Measurements from ENCODE around the gene GFAP. TPM values are rescaled to one million over a fixed set of nuclear protein-coding genes. Genes with fewer than 3 reads are reported as not detected.

GFAP gene
- total RNA-seq, 2 experiments from 2014 or later: not detected

DNA sequence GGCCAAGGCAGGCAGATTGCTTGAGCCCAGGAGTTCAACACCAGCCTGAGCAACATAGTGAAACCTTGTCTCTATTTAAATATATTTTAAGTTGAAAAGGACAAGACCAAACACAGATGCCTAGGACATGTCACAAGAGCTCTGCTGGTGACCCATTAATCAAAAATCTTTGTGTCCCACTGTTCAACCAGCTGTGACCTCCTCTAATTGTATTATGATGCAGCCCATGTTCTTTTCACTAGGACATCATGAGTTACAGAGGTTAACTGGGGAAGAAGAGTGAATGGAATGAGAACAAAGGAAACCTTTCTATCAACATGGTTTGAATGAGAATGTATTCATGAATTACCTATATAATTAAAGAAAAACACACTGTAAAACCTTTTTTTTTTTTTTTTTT, 23.1 kb downstream of the GFAP start:
- no peak for DNase-seq
- H3K27ac ChIP-seq (ENCODE audit: low read depth in 1 of 2, low read length in 2 of 2): no peak overlapping the region
- intact Hi-C loops (cut with DNase I, micrococcal nuclease): no loop called here
- peaks cover 38% of the 10 kb centered on the region for H3K36me3 ChIP-seq (ENCODE audit: insufficient read depth, low read length)
- no peak for ATAC-seq (ENCODE audit: poor library complexity)
- Mint-ChIP-seq H3K4me1 (ENCODE audit: low read depth) (peaks cover 23% of the 10 kb centered on the region), H3K27me3 (no peaks in the 10 kb centered on the region), H3K36me3 (ENCODE audit: low read depth) (peaks cover 48% of the 10 kb centered on the region), H3K27ac (no peak overlapping the region), H3K4me3 (no peak overlapping the region), H3K9me3 (no peaks in the 10 kb centered on the region)
- H3K27me3 ChIP-seq (ENCODE audit: control insufficient read depth in 1 of 2, insufficient read depth in 2 of 2, low read length in 2 of 2): no peaks in the 10 kb centered on the region
- H3K4me3 ChIP-seq (ENCODE audit: low read length): no peak overlapping the region
- ChIA-PET POLR2A (no interaction called here), CTCF (no interaction called here)
- H3K4me1 ChIP-seq (ENCODE audit: insufficient read depth, low read length): peaks cover 30% of the 10 kb centered on the region
- H3K9me3 ChIP-seq (ENCODE audit: control insufficient read depth in 1 of 2, insufficient read depth in 1 of 2, low read length in 2 of 2): no peaks in the 10 kb centered on the region
- TF ChIP-seq, protein P1, sequence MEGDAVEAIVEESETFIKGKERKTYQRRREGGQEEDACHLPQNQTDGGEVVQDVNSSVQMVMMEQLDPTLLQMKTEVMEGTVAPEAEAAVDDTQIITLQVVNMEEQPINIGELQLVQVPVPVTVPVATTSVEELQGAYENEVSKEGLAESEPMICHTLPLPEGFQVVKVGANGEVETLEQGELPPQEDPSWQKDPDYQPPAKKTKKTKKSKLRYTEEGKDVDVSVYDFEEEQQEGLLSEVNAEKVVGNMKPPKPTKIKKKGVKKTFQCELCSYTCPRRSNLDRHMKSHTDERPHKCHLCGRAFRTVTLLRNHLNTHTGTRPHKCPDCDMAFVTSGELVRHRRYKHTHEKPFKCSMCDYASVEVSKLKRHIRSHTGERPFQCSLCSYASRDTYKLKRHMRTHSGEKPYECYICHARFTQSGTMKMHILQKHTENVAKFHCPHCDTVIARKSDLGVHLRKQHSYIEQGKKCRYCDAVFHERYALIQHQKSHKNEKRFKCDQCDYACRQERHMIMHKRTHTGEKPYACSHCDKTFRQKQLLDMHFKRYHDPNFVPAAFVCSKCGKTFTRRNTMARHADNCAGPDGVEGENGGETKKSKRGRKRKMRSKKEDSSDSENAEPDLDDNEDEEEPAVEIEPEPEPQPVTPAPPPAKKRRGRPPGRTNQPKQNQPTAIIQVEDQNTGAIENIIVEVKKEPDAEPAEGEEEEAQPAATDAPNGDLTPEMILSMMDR (IDR thresholded peaks at IDR 0.05): no peak

DNA sequence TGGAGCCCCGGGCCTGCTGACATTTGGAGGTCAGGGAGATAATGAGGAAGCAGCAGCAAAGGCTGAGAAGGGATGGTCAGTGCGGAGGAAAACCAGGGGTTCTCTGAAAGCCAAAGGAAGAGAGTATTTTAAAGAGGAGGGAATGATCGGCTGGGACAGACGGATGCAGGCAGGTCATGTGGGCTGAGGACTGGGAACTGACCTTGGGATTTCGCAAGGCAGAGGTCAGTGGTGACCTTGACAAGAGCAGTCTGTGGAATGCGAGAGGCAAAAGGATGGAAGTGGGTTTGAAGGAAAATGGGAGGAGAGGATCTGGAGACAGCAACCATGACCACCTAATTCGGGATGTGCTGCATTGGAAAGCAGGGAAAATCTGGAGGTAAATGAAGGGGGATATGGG, 26.3 kb downstream of the GFAP start:
- DNase-seq (no peak), ATAC-seq (ENCODE audit: poor library complexity) (no peak)
- TF ChIP-seq, protein P1 (IDR thresholded peaks at IDR 0.05): no peak
- CTCF ChIA-PET: no interaction called here
- H3K4me3 Mint-ChIP-seq: no peak overlapping the region
- H3K4me3 ChIP-seq (ENCODE audit: low read length): no peak overlapping the region
- no peak overlapping the region for H3K27ac Mint-ChIP-seq
- intact Hi-C loops (cut with DNase I, micrococcal nuclease): no loop called here
- H3K9me3 ChIP-seq (ENCODE audit: control insufficient read depth in 1 of 2, insufficient read depth in 1 of 2, low read length in 2 of 2): no peaks in the 10 kb centered on the region
- peaks cover 59% of the 10 kb centered on the region for H3K36me3 ChIP-seq (ENCODE audit: insufficient read depth, low read length)
- POLR2A ChIA-PET: interaction anchor here (1.1 kb wide), 1 partner anchor 10 kb away, joined by 4 read pairs; the partner anchor contains the start of gene EFTUD2
- H3K4me1 Mint-ChIP-seq (ENCODE audit: low read depth): peaks cover 7% of the 10 kb centered on the region
- H3K9me3 Mint-ChIP-seq: no peaks in the 10 kb centered on the region
- peaks cover 50% of the 10 kb centered on the region for H3K36me3 Mint-ChIP-seq (ENCODE audit: low read depth)
- H3K27ac ChIP-seq (ENCODE audit: low read depth in 1 of 2, low read length in 2 of 2): peak overlapping the region in 1 of 2 donors; percentile 23
- no peaks in the 10 kb centered on the region for H3K27me3 Mint-ChIP-seq
- peaks cover 28% of the 10 kb centered on the region for H3K4me1 ChIP-seq (ENCODE audit: insufficient read depth, low read length)
- no peaks in the 10 kb centered on the region for H3K27me3 ChIP-seq (ENCODE audit: control insufficient read depth in 1 of 2, insufficient read depth in 2 of 2, low read length in 2 of 2)

DNA sequence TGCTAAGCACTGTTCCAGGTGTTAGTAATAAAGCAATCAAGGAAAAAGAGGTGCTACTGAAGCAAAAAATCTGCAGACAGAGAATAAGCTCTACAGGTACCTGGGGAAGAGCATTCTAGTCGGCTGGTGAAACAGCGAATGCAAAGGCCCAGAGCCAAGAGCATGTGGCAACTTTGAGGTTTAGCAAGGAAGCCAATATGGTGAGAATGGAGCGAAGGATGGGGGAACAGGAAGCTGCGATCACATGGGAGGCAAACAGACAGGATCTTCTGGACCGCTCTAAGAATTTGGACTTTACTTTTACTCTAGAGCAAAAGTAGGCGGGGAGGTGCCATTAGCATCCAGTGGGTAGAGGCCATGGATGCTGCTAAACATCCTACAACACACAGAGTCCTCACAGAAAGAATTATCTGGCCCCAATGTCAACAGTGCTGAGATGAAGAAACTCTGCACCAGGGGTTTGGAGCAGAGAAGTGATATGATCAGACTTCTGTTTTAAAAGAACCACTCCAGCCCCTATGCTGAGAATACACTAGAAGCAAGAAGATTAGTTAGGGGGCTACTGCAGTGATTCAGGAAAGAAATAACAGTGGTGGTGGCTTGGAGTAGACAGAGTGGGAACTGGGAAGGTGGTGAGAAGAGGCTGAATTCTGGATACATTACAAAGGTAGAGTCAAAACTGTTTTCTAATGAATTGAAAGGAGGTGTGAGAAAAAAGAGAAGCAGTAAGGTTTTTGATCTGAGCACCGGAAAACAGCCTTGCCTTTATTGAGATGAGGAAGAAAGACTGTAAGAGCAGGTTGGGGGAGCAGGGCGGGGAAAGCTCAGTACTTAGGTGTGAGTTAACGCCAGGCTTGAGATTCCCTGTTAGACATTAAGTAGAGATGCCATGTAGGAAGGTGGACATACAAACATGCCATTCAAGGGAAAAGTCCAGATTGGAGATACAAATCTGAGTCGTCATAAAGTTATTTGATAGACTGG, 27.0 kb downstream of the GFAP start:
- H3K9me3 Mint-ChIP-seq: no peaks in the 10 kb centered on the region
- Histone ChIP-seq H3K4me3 (ENCODE audit: low read length) (no peak overlapping the region), H3K36me3 (ENCODE audit: insufficient read depth, low read length) (peaks cover 63% of the 10 kb centered on the region), H3K9me3 (ENCODE audit: control insufficient read depth in 1 of 2, insufficient read depth in 1 of 2, low read length in 2 of 2) (no peaks in the 10 kb centered on the region), H3K27ac (ENCODE audit: low read depth in 1 of 2, low read length in 2 of 2) (peak overlapping the region; percentile 23), H3K27me3 (ENCODE audit: control insufficient read depth in 1 of 2, insufficient read depth in 2 of 2, low read length in 2 of 2) (no peaks in the 10 kb centered on the region), H3K4me1 (ENCODE audit: insufficient read depth, low read length) (peaks cover 28% of the 10 kb centered on the region)
- ChIA-PET CTCF (interaction anchor here (1.0 kb wide), 1 partner anchor 9 kb away, joined by 3 read pairs; no protein-coding TSS in a partner anchor), POLR2A (interaction anchor here (1.1 kb wide), 1 partner anchor 11 kb away, joined by 4 read pairs; the partner anchor contains the start of gene EFTUD2)
- TF ChIP-seq, protein P1 (IDR thresholded peaks at IDR 0.05): no peak
- H3K27ac Mint-ChIP-seq: no peak overlapping the region
- H3K4me3 Mint-ChIP-seq: no peak overlapping the region
- ATAC-seq (ENCODE audit: poor library complexity): peak; percentile 73
- peak in 4 of 14 experiments; percentile 3 to 59 (median 34) for DNase-seq
- intact Hi-C loops (cut with DNase I, micrococcal nuclease): no loop called here
- peaks cover 7% of the 10 kb centered on the region for H3K4me1 Mint-ChIP-seq (ENCODE audit: low read depth)
- H3K36me3 Mint-ChIP-seq (ENCODE audit: low read depth): peaks cover 51% of the 10 kb centered on the region
- no peaks in the 10 kb centered on the region for H3K27me3 Mint-ChIP-seq

Data from CD4-positive, alpha-beta T cell (primary cell).